ENCODE results near the gene HMGCS2.

HMGCS2 gene

DNA sequence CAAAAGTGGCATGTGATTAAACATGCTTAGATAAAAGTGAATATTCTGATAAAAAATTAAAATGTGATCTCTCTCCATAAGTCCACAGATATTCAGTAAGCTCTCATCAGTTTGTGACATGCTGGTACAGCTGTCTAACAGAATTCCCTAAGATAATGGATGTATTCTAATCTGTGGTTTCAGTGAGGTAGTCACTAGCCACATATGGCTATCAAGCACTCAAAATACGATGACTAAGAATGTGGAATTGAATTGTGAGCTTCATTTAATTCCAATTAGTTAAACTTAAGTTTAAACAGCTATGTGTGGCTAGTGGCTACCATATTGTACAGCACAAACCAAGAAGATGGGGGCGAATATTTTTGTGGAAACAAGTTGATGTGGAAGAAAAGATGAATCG lies 46.7 kb upstream of the HMGCS2 start:
- Histone ChIP-seq H2BK12ac (ENCODE audit: low read length) (no peak overlapping the region), H3K27me3 (ENCODE audit: insufficient read depth, low read length) (no peaks in the 10 kb centered on the region), H3K9me3 (ENCODE audit: insufficient read depth, low read depth, low read length) (no peaks in the 10 kb centered on the region), H3K18ac (ENCODE audit: low read length) (no peak overlapping the region), H3K4me2 (ENCODE audit: low read length) (no peak overlapping the region), H3K79me2 (ENCODE audit: control insufficient read depth, insufficient read depth, low read length, poor library complexity) (no peaks in the 10 kb centered on the region), H3K23ac (ENCODE audit: low read length) (no peak overlapping the region), H3K4me3 (ENCODE audit: low read depth, low read length) (no peak overlapping the region), H3K4ac (ENCODE audit: low read depth, low read length) (no peak overlapping the region), H4K91ac (ENCODE audit: low read depth, low read length) (no peak overlapping the region), H3K36me3 (ENCODE audit: control insufficient read depth in 1 of 2, insufficient read depth in 2 of 2, low read length in 2 of 2) (no peaks in the 10 kb centered on the region), H3K9ac (ENCODE audit: low read length) (no peak overlapping the region), H2AFZ (ENCODE audit: insufficient read depth, low read length, poor library complexity) (no peak overlapping the region), H3K14ac (ENCODE audit: low read length) (no peak overlapping the region), H2BK5ac (ENCODE audit: low read depth, low read length, poor library complexity) (no peak overlapping the region), H3K4me1 (ENCODE audit: control insufficient read depth in 1 of 2, insufficient read depth in 2 of 2, low read length in 2 of 2) (no peaks in the 10 kb centered on the region), H3K27ac (ENCODE audit: low read depth, low read length) (no peak overlapping the region), H2BK120ac (ENCODE audit: insufficient read depth, low read length, poor library complexity) (no peak overlapping the region), H4K12ac (ENCODE audit: low read depth, low read length) (no peak overlapping the region), H4K8ac (ENCODE audit: low read depth, low read length) (no peak overlapping the region), H3K79me1 (ENCODE audit: low read length) (no peaks in the 10 kb centered on the region), H2AK5ac (ENCODE audit: low read length) (no peak overlapping the region)
- no CpG with 5 or more reads among the region's 3 CpGs for WGBS (ENCODE audit: extremely low coverage, insufficient coverage, insufficient read length)
- DNase-seq = no peak

DNA sequence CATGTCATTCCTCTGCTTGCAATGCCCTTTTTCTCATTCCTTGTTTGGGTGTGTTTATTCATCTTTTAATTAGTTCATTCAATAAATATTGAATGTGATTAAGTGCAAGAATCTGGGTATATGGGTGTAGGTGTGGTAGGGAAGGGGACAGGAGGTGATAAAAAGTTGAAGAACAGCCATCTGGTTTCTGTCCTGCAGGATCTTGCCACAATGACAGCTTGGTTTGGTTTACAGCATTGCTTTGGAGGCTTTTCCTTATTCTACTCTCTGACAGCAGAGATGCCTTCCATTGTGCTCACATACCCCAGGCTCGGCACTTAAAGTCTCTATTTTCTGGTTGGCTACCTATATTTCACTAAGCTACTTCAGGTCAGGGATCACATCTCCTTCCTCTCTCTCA lies 45.6 kb upstream of the HMGCS2 start:
- Histone ChIP-seq H2BK5ac (ENCODE audit: low read depth, low read length, poor library complexity) (no peak overlapping the region), H3K9me3 (ENCODE audit: insufficient read depth, low read depth, low read length) (no peaks in the 10 kb centered on the region), H3K4me3 (ENCODE audit: low read depth, low read length) (no peak overlapping the region), H3K27me3 (ENCODE audit: insufficient read depth, low read length) (no peaks in the 10 kb centered on the region), H3K79me2 (ENCODE audit: control insufficient read depth, insufficient read depth, low read length, poor library complexity) (no peaks in the 10 kb centered on the region), H3K27ac (ENCODE audit: low read depth, low read length) (no peak overlapping the region), H3K36me3 (ENCODE audit: control insufficient read depth in 1 of 2, insufficient read depth in 2 of 2, low read length in 2 of 2) (no peaks in the 10 kb centered on the region), H3K18ac (ENCODE audit: low read length) (no peak overlapping the region), H2AK5ac (ENCODE audit: low read length) (no peak overlapping the region), H3K4me1 (ENCODE audit: control insufficient read depth in 1 of 2, insufficient read depth in 2 of 2, low read length in 2 of 2) (no peaks in the 10 kb centered on the region), H2AFZ (ENCODE audit: insufficient read depth, low read length, poor library complexity) (no peak overlapping the region), H3K14ac (ENCODE audit: low read length) (no peak overlapping the region), H2BK120ac (ENCODE audit: insufficient read depth, low read length, poor library complexity) (no peak overlapping the region), H4K12ac (ENCODE audit: low read depth, low read length) (no peak overlapping the region), H3K23ac (ENCODE audit: low read length) (no peak overlapping the region), H3K4ac (ENCODE audit: low read depth, low read length) (no peak overlapping the region), H3K4me2 (ENCODE audit: low read length) (no peak overlapping the region), H2BK12ac (ENCODE audit: low read length) (no peak overlapping the region), H4K91ac (ENCODE audit: low read depth, low read length) (no peak overlapping the region), H4K8ac (ENCODE audit: low read depth, low read length) (no peak overlapping the region), H3K9ac (ENCODE audit: low read length) (no peak overlapping the region), H3K79me1 (ENCODE audit: low read length) (no peaks in the 10 kb centered on the region)
- no peak for DNase-seq
- no CpG with 5 or more reads among the region's 1 CpG for WGBS (ENCODE audit: extremely low coverage, insufficient coverage, insufficient read length)

DNA sequence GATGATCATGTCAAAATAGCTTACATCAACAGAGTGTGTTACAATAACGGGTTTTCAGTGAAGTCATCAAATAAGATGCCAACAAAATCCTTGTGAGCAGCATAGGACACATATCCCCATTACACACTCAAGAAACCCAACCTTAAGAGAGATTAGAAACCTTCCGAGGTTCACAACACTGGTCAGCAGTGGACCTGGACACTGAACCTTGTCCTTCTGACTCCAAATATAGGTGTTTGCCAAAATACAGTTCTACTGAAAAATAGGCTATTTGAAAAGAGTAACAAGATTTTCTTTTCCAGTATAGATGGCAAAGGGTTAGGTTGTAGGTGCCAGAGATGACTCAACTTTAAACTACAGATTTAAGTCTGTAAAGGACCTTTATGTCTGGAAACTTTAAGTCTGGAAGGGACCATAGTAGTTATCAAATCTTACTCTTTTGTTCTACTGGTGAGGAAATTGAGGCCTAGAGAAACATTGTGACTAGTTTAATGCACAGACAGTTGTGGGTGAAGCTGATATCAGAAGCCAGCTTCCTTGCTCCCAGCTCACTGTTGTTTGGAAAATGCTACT lies 43.4 kb upstream of the HMGCS2 start:
- no peaks in the 10 kb centered on the region for H3K4me1 ChIP-seq (ENCODE audit: control insufficient read depth in 1 of 2, insufficient read depth in 2 of 2, low read length in 2 of 2)
- H3K27ac ChIP-seq (ENCODE audit: low read depth, low read length) = no peak overlapping the region
- H3K9me3 ChIP-seq (ENCODE audit: insufficient read depth, low read depth, low read length) = no peaks in the 10 kb centered on the region
- no peak overlapping the region for H4K12ac ChIP-seq (ENCODE audit: low read depth, low read length)
- no peaks in the 10 kb centered on the region for H3K27me3 ChIP-seq (ENCODE audit: insufficient read depth, low read length)
- H4K91ac ChIP-seq (ENCODE audit: low read depth, low read length) = no peak overlapping the region
- H2BK12ac ChIP-seq (ENCODE audit: low read length) = no peak overlapping the region
- no peaks in the 10 kb centered on the region for H3K79me1 ChIP-seq (ENCODE audit: low read length)
- no CpG with 5 or more reads among the region's 2 CpGs for WGBS (ENCODE audit: extremely low coverage, insufficient coverage, insufficient read length)
- no peak for DNase-seq
- no peak overlapping the region for H2AK5ac ChIP-seq (ENCODE audit: low read length)
- no peak overlapping the region for H3K4me2 ChIP-seq (ENCODE audit: low read length)
- H3K4ac ChIP-seq (ENCODE audit: low read depth, low read length) = no peak overlapping the region
- H2AFZ ChIP-seq (ENCODE audit: insufficient read depth, low read length, poor library complexity) = no peak overlapping the region
- no peak overlapping the region for H3K18ac ChIP-seq (ENCODE audit: low read length)
- H3K23ac ChIP-seq (ENCODE audit: low read length) = no peak overlapping the region
- no peak overlapping the region for H2BK120ac ChIP-seq (ENCODE audit: insufficient read depth, low read length, poor library complexity)
- no peak overlapping the region for H3K14ac ChIP-seq (ENCODE audit: low read length)
- H3K36me3 ChIP-seq (ENCODE audit: control insufficient read depth in 1 of 2, insufficient read depth in 2 of 2, low read length in 2 of 2) = no peaks in the 10 kb centered on the region
- no peak overlapping the region for H3K4me3 ChIP-seq (ENCODE audit: low read depth, low read length)
- no peak overlapping the region for H2BK5ac ChIP-seq (ENCODE audit: low read depth, low read length, poor library complexity)
- H3K9ac ChIP-seq (ENCODE audit: low read length) = no peak overlapping the region
- no peaks in the 10 kb centered on the region for H3K79me2 ChIP-seq (ENCODE audit: control insufficient read depth, insufficient read depth, low read length, poor library complexity)
- no peak overlapping the region for H4K8ac ChIP-seq (ENCODE audit: low read depth, low read length)

DNA sequence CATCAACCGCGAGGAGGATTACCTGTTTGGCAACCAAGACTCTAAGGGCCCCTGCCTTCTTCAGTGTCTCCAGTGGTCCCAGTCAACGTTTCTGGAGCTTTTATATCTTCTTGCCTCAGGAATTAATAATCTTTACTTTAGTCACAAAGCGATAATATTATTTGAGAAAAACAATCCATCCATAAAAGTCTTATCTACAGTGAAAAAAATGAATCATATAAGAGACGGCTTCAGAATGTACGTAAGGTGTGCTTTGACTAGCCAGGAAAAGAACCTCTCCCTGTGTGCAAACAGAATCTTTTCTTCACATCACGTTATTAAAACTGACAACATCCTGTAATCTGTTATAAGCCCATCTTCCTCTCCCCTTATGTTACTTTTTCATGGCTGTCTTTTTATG lies 42.7 kb upstream of the HMGCS2 start, which contains the start of gene REG4:
Gene REG4, minus strand, starts transcription at position 74 of the 400 bp plus-strand sequence. CDS start 2,691 bp downstream, outside the sequence.
- H3K27me3 ChIP-seq (ENCODE audit: insufficient read depth, low read length) = no peaks in the 10 kb centered on the region
- no peak within 1 kb of the TSS for H3K9ac ChIP-seq (ENCODE audit: low read length)
- no peaks in the 10 kb centered on the region for H3K79me2 ChIP-seq (ENCODE audit: control insufficient read depth, insufficient read depth, low read length, poor library complexity)
- no peak within 1 kb of the TSS for H4K8ac ChIP-seq (ENCODE audit: low read depth, low read length)
- no peak within 1 kb of the TSS for H3K23ac ChIP-seq (ENCODE audit: low read length)
- no peak within 1 kb of the TSS for H4K12ac ChIP-seq (ENCODE audit: low read depth, low read length)
- no peak within 1 kb of the TSS for H3K4me2 ChIP-seq (ENCODE audit: low read length)
- H2AFZ ChIP-seq (ENCODE audit: insufficient read depth, low read length, poor library complexity) = no peak within 1 kb of the TSS
- no peak within 1 kb of the TSS for H4K91ac ChIP-seq (ENCODE audit: low read depth, low read length)
- no peaks in the 10 kb centered on the region for H3K36me3 ChIP-seq (ENCODE audit: control insufficient read depth in 1 of 2, insufficient read depth in 2 of 2, low read length in 2 of 2)
- H2BK5ac ChIP-seq (ENCODE audit: low read depth, low read length, poor library complexity) = no peak within 1 kb of the TSS
- H3K14ac ChIP-seq (ENCODE audit: low read length) = no peak within 1 kb of the TSS
- H3K18ac ChIP-seq (ENCODE audit: low read length) = no peak within 1 kb of the TSS
- no peak within 1 kb of the TSS for H2BK12ac ChIP-seq (ENCODE audit: low read length)
- no peaks in the 10 kb centered on the region for H3K4me1 ChIP-seq (ENCODE audit: control insufficient read depth in 1 of 2, insufficient read depth in 2 of 2, low read length in 2 of 2)
- no peak within 1 kb of the TSS for H3K27ac ChIP-seq (ENCODE audit: low read depth, low read length)
- DNase-seq = no peak
- no CpG with 5 or more reads among the region's 7 CpGs for WGBS (ENCODE audit: extremely low coverage, insufficient coverage, insufficient read length)
- no peak within 1 kb of the TSS for H2AK5ac ChIP-seq (ENCODE audit: low read length)
- no peaks in the 10 kb centered on the region for H3K79me1 ChIP-seq (ENCODE audit: low read length)
- no peaks in the 10 kb centered on the region for H3K9me3 ChIP-seq (ENCODE audit: insufficient read depth, low read depth, low read length)
- H2BK120ac ChIP-seq (ENCODE audit: insufficient read depth, low read length, poor library complexity) = no peak within 1 kb of the TSS
- H3K4ac ChIP-seq (ENCODE audit: low read depth, low read length) = no peak within 1 kb of the TSS
- no peak within 1 kb of the TSS for H3K4me3 ChIP-seq (ENCODE audit: low read depth, low read length)

Measured in trophoblast cell (in vitro differentiated cells and primary cell).